Caco-2 (cell line): ENCODE data around the gene MPL. TPM values are rescaled to one million over a fixed set of nuclear protein-coding genes. Genes with fewer than 3 reads are reported as not detected.

Experiments
- BruUV-seq: library from RNA; stranded (reverse); fragments of 400-500 nt; replicated peaks from 2 replicates; lab custom pipeline; 2021; lab: Mats Ljungman, UMichigan
- CTCF ChIA-PET: fragments of 300-600 bp; sonication (Branson Sonifier 250); formaldehyde crosslinking; loops from one replicate; lab custom pipeline; 2022; ENCODE audit warnings: antibody characterized with exemption; lab: Charles Lee
- POLR2A ChIA-PET: fragments of 300-600 bp; sonication (Branson Sonifier 250); formaldehyde crosslinking; loops from one replicate; lab custom pipeline; 2022; ENCODE audit warnings: antibody characterized with exemption; lab: Charles Lee
- DNase-seq, 2 experiments: peaks; one replicate each; pipeline versions ENCODE4 v3.0.0 to v3.0.0-alpha.2; 2020 to 2022
- H3K27me3 ChIP-seq: replicated peaks from 2 replicates; pipeline ENCODE4 v1.6.0; 2011; ENCODE audit warnings: low read length; ENCODE audit not compliant: control insufficient read depth, insufficient read depth
- H3K36me3 ChIP-seq: 2 replicates; pipeline ENCODE4 v1.5.1; 2011; ENCODE audit warnings: low read length; ENCODE audit not compliant: control insufficient read depth, insufficient read depth
- H3K4me1 ChIP-seq: fragments of 250-450 bp; sonication (Bioruptor Pico); 2 replicates; pipeline ENCODE4 v1.5.1; 2020; ENCODE audit warnings: mild to moderate bottlenecking
- H3K4me3 ChIP-seq: 2 replicates; pipeline ENCODE4 v1.5.1; 2011; ENCODE audit warnings: low read depth, mild to moderate bottlenecking, control low read depth, low read length
- H3K9me3 ChIP-seq: fragments of 250-450 bp; sonication (Bioruptor Pico); 2 replicates; pipeline ENCODE4 v1.5.1; 2020; ENCODE audit warnings: mild to moderate bottlenecking, moderate library complexity
- H3K27ac Mint-ChIP-seq: one replicate; pipeline ENCODE4 v1.8.0; 2022; ENCODE audit warnings: mixed read lengths; ENCODE audit not compliant: unreplicated experiment
- H3K27me3 Mint-ChIP-seq: one replicate; pipeline ENCODE4 v1.8.0; 2022; ENCODE audit warnings: mixed read lengths; ENCODE audit not compliant: insufficient read depth, unreplicated experiment
- H3K36me3 Mint-ChIP-seq: one replicate; pipeline ENCODE4 v1.8.0; 2022; ENCODE audit warnings: mild to moderate bottlenecking, mixed read lengths; ENCODE audit not compliant: insufficient read depth, unreplicated experiment
- H3K4me1 Mint-ChIP-seq: one replicate; pipeline ENCODE4 v1.8.0; 2022; ENCODE audit warnings: low read depth, mixed read lengths; ENCODE audit not compliant: unreplicated experiment
- H3K4me3 Mint-ChIP-seq: one replicate; pipeline ENCODE4 v1.8.0; 2022; ENCODE audit warnings: mild to moderate bottlenecking, moderate library complexity, mixed read lengths; ENCODE audit not compliant: unreplicated experiment
- H3K9me3 Mint-ChIP-seq: one replicate; pipeline ENCODE4 v1.8.0; 2022; ENCODE audit warnings: mixed read lengths; ENCODE audit not compliant: unreplicated experiment
- intact Hi-C: fragments of 100-400 bp; cut with micrococcal nuclease; formaldehyde crosslinking; loops from one replicate; pipeline ENCODE4 v1.10.0; 2022; ENCODE audit not compliant: unreplicated experiment
- total RNA-seq: library from RNA; stranded (reverse); gene quantifications from 2 replicates; pipeline ENCODE4 v1.2.3, GENCODE V29; 2022
- TF ChIP-seq, protein P1 (sequence below), 2 experiments: fragments of 200-600 bp in 1 of 2; IDR thresholded peaks; 1 replicate in 1 of 2; 2 replicates in 1 of 2; pipeline versions ENCODE4 v1.5.1 to v1.8.0; 2011 to 2022; ENCODE audit warnings: antibody characterized with exemption in 1 of 2, control low read depth in 1 of 2, inconsistent platforms in 1 of 2, low read depth in 1 of 2, low read length in 1 of 2, mild to moderate bottlenecking in 1 of 2, moderate library complexity in 1 of 2; ENCODE audit not compliant: insufficient read depth in 1 of 2, severe bottlenecking in 1 of 2, unreplicated experiment in 1 of 2

The MPL gene
- total RNA-seq, 1 experiment from 2014 or later: not detected

DNA sequence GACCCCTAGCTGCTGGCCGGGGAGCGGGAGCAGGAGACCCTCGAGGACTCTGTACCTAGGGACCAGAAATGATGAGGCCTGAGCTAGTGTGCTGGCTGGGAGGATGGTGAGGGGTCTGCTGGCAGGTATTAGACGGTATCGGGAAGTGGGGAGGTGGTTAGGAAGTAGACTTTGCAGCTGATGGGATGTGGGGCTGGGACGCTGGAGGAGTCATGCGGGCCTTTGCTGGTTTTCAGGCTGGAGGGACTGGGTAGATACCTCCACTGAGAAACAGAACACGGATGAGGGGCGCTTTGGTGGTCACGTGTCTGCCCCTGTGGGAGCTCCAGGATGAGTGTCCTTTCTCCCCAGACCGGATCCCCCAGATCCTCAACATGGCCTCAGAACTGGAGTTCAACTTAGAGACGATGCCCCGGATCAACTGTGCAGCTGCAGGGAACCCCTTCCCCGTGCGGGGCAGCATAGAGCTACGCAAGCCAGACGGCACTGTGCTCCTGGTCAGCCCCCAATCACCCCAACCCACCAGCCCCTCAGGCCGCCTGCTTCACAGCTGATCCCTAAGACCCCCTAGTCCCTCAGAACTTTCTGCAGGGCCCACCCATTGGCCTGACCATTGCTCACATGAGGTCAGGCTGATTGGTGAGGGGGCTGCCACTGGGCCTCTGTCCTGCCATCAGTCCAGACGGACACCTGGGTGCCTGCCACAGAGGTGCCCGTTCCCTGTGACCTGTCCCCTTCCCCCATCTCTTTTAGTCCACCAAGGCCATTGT is 28.8 kb upstream of the MPL start:
- H3K27ac Mint-ChIP-seq: no peak overlapping the region
- no peaks in the 10 kb centered on the region for H3K36me3 ChIP-seq
- no peaks in the 10 kb centered on the region for H3K9me3 Mint-ChIP-seq
- DNase-seq: no peak
- no peaks in the 10 kb centered on the region for H3K27me3 Mint-ChIP-seq
- no peaks in the 10 kb centered on the region for H3K9me3 ChIP-seq
- H3K4me3 ChIP-seq: no peak overlapping the region
- H3K36me3 Mint-ChIP-seq: no peaks in the 10 kb centered on the region
- BruUV-seq: no TSS peak
- CTCF ChIA-PET: no interaction called here
- TF ChIP-seq, protein P1, sequence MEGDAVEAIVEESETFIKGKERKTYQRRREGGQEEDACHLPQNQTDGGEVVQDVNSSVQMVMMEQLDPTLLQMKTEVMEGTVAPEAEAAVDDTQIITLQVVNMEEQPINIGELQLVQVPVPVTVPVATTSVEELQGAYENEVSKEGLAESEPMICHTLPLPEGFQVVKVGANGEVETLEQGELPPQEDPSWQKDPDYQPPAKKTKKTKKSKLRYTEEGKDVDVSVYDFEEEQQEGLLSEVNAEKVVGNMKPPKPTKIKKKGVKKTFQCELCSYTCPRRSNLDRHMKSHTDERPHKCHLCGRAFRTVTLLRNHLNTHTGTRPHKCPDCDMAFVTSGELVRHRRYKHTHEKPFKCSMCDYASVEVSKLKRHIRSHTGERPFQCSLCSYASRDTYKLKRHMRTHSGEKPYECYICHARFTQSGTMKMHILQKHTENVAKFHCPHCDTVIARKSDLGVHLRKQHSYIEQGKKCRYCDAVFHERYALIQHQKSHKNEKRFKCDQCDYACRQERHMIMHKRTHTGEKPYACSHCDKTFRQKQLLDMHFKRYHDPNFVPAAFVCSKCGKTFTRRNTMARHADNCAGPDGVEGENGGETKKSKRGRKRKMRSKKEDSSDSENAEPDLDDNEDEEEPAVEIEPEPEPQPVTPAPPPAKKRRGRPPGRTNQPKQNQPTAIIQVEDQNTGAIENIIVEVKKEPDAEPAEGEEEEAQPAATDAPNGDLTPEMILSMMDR (IDR thresholded peaks at IDR 0.05; ENCODE audit: insufficient read depth in 1 of 2, low read depth in 1 of 2, low read length in 1 of 2, severe bottlenecking in 1 of 2, unreplicated experiment in 1 of 2): no peak
- intact Hi-C loops: no loop called here
- no peaks in the 10 kb centered on the region for H3K4me1 ChIP-seq
- H3K4me1 Mint-ChIP-seq: no peaks in the 10 kb centered on the region
- POLR2A ChIA-PET: no interaction called here
- no peaks in the 10 kb centered on the region for H3K27me3 ChIP-seq
- H3K4me3 Mint-ChIP-seq: no peak overlapping the region

DNA sequence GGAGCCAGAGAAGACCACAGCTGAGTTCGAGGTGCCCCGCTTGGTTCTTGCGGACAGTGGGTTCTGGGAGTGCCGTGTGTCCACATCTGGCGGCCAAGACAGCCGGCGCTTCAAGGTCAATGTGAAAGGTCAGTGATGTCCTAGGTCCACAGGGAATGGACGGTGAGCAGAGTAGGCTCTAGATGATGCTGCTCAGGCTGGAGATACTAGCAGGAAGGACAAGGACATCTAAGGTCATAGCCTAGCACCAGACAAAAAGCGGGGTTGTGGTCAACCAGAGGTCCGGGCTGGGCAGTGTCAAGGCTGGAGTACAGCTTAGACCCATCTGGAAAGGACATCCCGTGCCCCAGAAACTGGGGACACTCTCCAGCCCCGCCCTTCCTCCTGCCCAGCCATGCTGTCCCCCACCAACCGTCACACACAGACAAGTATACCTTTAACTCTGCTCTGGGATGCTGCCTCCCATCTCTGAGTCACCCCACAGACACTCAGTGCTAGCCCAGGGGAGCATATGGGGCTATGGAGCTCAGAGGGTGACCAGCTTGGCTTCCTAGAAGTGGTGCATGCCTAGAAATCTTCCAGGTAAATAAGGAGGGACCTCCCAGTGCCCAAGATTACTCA is 28.1 kb upstream of the MPL start:
- Histone ChIP-seq H3K4me1 (no peaks in the 10 kb centered on the region), H3K36me3 (no peaks in the 10 kb centered on the region), H3K27me3 (no peaks in the 10 kb centered on the region), H3K9me3 (no peaks in the 10 kb centered on the region), H3K4me3 (no peak overlapping the region)
- no peak overlapping the region for H3K4me3 Mint-ChIP-seq
- no peaks in the 10 kb centered on the region for H3K36me3 Mint-ChIP-seq
- TF ChIP-seq, protein P1 (IDR thresholded peaks at IDR 0.05; ENCODE audit: insufficient read depth in 1 of 2, low read depth in 1 of 2, low read length in 1 of 2, severe bottlenecking in 1 of 2, unreplicated experiment in 1 of 2): no peak
- CTCF ChIA-PET: interaction anchor here (0.5 kb wide), 1 partner anchor 69 kb away, joined by 5 read pairs; no protein-coding TSS in a partner anchor
- POLR2A ChIA-PET: no interaction called here
- intact Hi-C loops: no loop called here
- no peaks in the 10 kb centered on the region for H3K27me3 Mint-ChIP-seq
- no TSS peak for BruUV-seq
- H3K9me3 Mint-ChIP-seq: no peaks in the 10 kb centered on the region
- no peak for DNase-seq
- H3K4me1 Mint-ChIP-seq: no peaks in the 10 kb centered on the region
- no peak overlapping the region for H3K27ac Mint-ChIP-seq

DNA sequence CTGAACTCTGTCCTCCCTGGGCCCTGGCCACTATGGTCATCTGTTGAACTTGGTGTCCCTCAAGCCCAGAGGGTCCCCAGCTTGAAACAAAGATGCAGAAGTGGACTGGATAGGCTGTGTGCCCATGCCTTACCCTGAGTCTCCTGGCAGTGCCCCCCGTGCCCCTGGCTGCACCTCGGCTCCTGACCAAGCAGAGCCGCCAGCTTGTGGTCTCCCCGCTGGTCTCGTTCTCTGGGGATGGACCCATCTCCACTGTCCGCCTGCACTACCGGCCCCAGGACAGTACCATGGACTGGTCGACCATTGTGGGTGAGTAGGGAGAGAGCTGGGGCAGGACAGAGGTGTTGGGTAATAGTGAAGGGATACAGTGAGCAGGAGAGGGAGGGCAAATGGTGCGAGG is 26.1 kb upstream of the MPL start:
- Mint-ChIP-seq H3K36me3 (no peaks in the 10 kb centered on the region), H3K4me1 (no peaks in the 10 kb centered on the region), H3K27me3 (no peaks in the 10 kb centered on the region), H3K4me3 (no peak overlapping the region), H3K27ac (no peak overlapping the region), H3K9me3 (no peaks in the 10 kb centered on the region)
- no peak overlapping the region for H3K4me3 ChIP-seq
- no peaks in the 10 kb centered on the region for H3K4me1 ChIP-seq
- intact Hi-C loops: no loop called here
- TF ChIP-seq, protein P1 (IDR thresholded peaks at IDR 0.05; ENCODE audit: insufficient read depth in 1 of 2, low read depth in 1 of 2, low read length in 1 of 2, severe bottlenecking in 1 of 2, unreplicated experiment in 1 of 2): no peak
- POLR2A ChIA-PET: no interaction called here
- H3K27me3 ChIP-seq: no peaks in the 10 kb centered on the region
- no peaks in the 10 kb centered on the region for H3K9me3 ChIP-seq
- CTCF ChIA-PET: no interaction called here
- H3K36me3 ChIP-seq: no peaks in the 10 kb centered on the region
- no TSS peak for BruUV-seq
- no peak for DNase-seq
